HepG2 (cell line): ENCODE results near the gene IL1A. TPM values are rescaled to one million over a fixed set of nuclear protein-coding genes. Genes with fewer than 3 reads are reported as not detected.

Experiments
- AFF4 ChIP-seq: sonication (generic); formaldehyde crosslinking; IDR thresholded peaks from 2 replicates; pipeline ENCODE4 v1.4.0; 2020; ENCODE audit warnings: missing genetic modification reagents
- BHLHE40 ChIP-seq: IDR thresholded peaks from 2 replicates; pipeline ENCODE4 v1.6.1; 2011; ENCODE audit warnings: low read length, improper control_type of control experiment
- FOXC1 ChIP-seq: sonication (generic); formaldehyde crosslinking; IDR thresholded peaks from 2 replicates; pipeline ENCODE4 v1.8.0; 2022; ENCODE audit warnings: mild to moderate bottlenecking, missing genetic modification reagents, borderline replicate concordance
- GATAD2A ChIP-seq: IDR thresholded peaks from 2 replicates; pipeline ENCODE4 v1.6.1; 2016
- HNRNPK ChIP-seq: fragments of 200-400 bp; formaldehyde crosslinking; IDR thresholded peaks from 2 replicates; pipeline ENCODE4 v1.6.1; 2018; ENCODE audit warnings: low read length, low read depth, moderate library complexity, mild to moderate bottlenecking; ENCODE audit not compliant: poor library complexity, severe bottlenecking
- IRX3 ChIP-seq: sonication (generic); formaldehyde crosslinking; IDR thresholded peaks from 2 replicates; pipeline ENCODE4 v1.8.1; 2023; ENCODE audit warnings: mild to moderate bottlenecking, low read depth, missing genetic modification reagents, borderline replicate concordance
- JARID2 ChIP-seq: sonication (generic); formaldehyde crosslinking; IDR thresholded peaks from 2 replicates; pipeline ENCODE4 v1.8.1; 2023; ENCODE audit warnings: missing genetic modification reagents, inconsistent platforms; ENCODE audit not compliant: insufficient replicate concordance
- MAX ChIP-seq: IDR thresholded peaks from 2 replicates; pipeline ENCODE4 v1.6.1; 2012; ENCODE audit warnings: inconsistent platforms
- MEIS2 ChIP-seq: sonication (generic); formaldehyde crosslinking; IDR thresholded peaks from 2 replicates; pipeline ENCODE4 v1.9.0; 2021; ENCODE audit warnings: mild to moderate bottlenecking, missing genetic modification reagents
- MYNN ChIP-seq: sonication (generic); formaldehyde crosslinking; IDR thresholded peaks from 2 replicates; pipeline ENCODE4 v1.4.0; 2020; ENCODE audit warnings: mild to moderate bottlenecking, low read depth, missing genetic modification reagents
- NBN ChIP-seq: fragments of 450-650 bp; conservative IDR thresholded peaks from 2 replicates; pipeline ENCODE4 v1.6.1; 2017
- SMARCC2 ChIP-seq: fragments of 450-650 bp; IDR thresholded peaks from 2 replicates; pipeline ENCODE4 v1.6.1; 2017; ENCODE audit warnings: antibody characterized with exemption, mild to moderate bottlenecking
- SNAPC2 ChIP-seq: sonication (generic); formaldehyde crosslinking; IDR thresholded peaks from 2 replicates; pipeline ENCODE4 v1.8.1; 2022; ENCODE audit warnings: mild to moderate bottlenecking, missing genetic modification reagents
- SYNCRIP ChIP-seq: fragments of 200-400 bp; formaldehyde crosslinking; IDR thresholded peaks from 2 replicates; pipeline ENCODE4 v1.6.1; 2018; ENCODE audit warnings: mild to moderate bottlenecking, low read depth, low read length; ENCODE audit not compliant: insufficient read depth
- TIGD3 ChIP-seq: sonication (generic); formaldehyde crosslinking; IDR thresholded peaks from 2 replicates; pipeline ENCODE4 v1.5.1; 2020; ENCODE audit warnings: mild to moderate bottlenecking, missing genetic modification reagents, borderline replicate concordance
- ZBTB34 ChIP-seq: sonication (generic); formaldehyde crosslinking; IDR thresholded peaks from 2 replicates; pipeline ENCODE4 v1.8.0; 2022; ENCODE audit warnings: mild to moderate bottlenecking, missing genetic modification reagents
- ZNF160 ChIP-seq: sonication (generic); formaldehyde crosslinking; IDR thresholded peaks from 2 replicates; pipeline ENCODE4 v1.8.0; 2022; ENCODE audit warnings: mild to moderate bottlenecking, inconsistent platforms, missing genetic modification reagents
- ZNF501 ChIP-seq: sonication (generic); formaldehyde crosslinking; IDR thresholded peaks from 2 replicates; pipeline ENCODE4 v1.5.1; 2020; ENCODE audit warnings: mild to moderate bottlenecking, moderate library complexity, missing genetic modification reagents
- ZNF619 ChIP-seq: sonication (generic); formaldehyde crosslinking; IDR thresholded peaks from 2 replicates; pipeline ENCODE4 v1.4.0; 2020; ENCODE audit warnings: mild to moderate bottlenecking, missing genetic modification reagents
- ZNF770 ChIP-seq: sonication (generic); formaldehyde crosslinking; IDR thresholded peaks from 2 replicates; pipeline ENCODE4 v1.5.0; 2020; ENCODE audit warnings: mild to moderate bottlenecking, missing genetic modification reagents
- ZNF772 ChIP-seq: sonication (generic); formaldehyde crosslinking; IDR thresholded peaks from 2 replicates; pipeline ENCODE4 v1.5.0; 2020; ENCODE audit warnings: mild to moderate bottlenecking, missing genetic modification reagents
- ZNF788 ChIP-seq: sonication (generic); formaldehyde crosslinking; IDR thresholded peaks from 2 replicates; pipeline ENCODE4 v1.5.0; 2020; ENCODE audit warnings: mild to moderate bottlenecking, missing genetic modification reagents, borderline replicate concordance
- polyA plus RNA-seq, 8 experiments: library from polyadenylated mRNA; depleted of rRNA in 3 of 8; stranded (reverse) in 7 of 8; unstranded in 1 of 8; fragments of >200 nt; fragmentation: Illumina TruSeq in 4 of 8; extraction: Trizol in 4 of 8; gene quantifications; 2 replicates each; pipeline versions ENCODE4 v1.2.1 to v1.2.3, GENCODE V29; 2011 to 2016; ENCODE audit warnings: low read depth in 4 of 8, missing spikeins in 1 of 8, mixed read lengths in 1 of 8; ENCODE audit not compliant: insufficient read depth in 1 of 8
- total RNA-seq, 5 experiments: library from RNA; depleted of rRNA; stranded (reverse); fragments of >200 nt; fragmentation: Illumina TruSeq; extraction: Trizol; gene quantifications; 2 replicates each; pipeline ENCODE4 v1.2.3, GENCODE V29; 2016; ENCODE audit warnings: low read depth in 1 of 5

The IL1A gene
- total and polyA plus RNA-seq, 2 of the 13 experiments (the other 11 are each of a cell fraction or from before 2014, with no cell fraction given), result not detected

- no peak for TF ChIP-seq TIGD3
- no peak for TF ChIP-seq SYNCRIP
- no peak for TF ChIP-seq HNRNPK
- no peak for TF ChIP-seq ZNF772 (CRISPR knock-in tag)
- TF ChIP-seq ZNF788 (CRISPR knock-in tag), result no peak
- 0 out of 2 replicates have a peak, but pooled peaks have one; percentile 4 for TF ChIP-seq ZNF501
- peak; percentile 73; the same call in 1 of the 2 replicates for TF ChIP-seq FOXC1 (CRISPR knock-in tag)
- TF ChIP-seq MYNN (CRISPR knock-in tag), result no peak
- TF ChIP-seq MEIS2 (CRISPR knock-in tag), result no peak
- no peak for TF ChIP-seq ZNF770 (CRISPR knock-in tag)
- peak; percentile 29; the same call in 1 of the 2 replicates for TF ChIP-seq GATAD2A (CRISPR knock-in tag)
- no peak for TF ChIP-seq SMARCC2
- TF ChIP-seq BHLHE40, result no peak
- no peak for TF ChIP-seq ZBTB34 (CRISPR knock-in tag)
- 0 out of 2 replicates have a peak, but pooled peaks have one; percentile 73 for TF ChIP-seq ZNF619 (CRISPR knock-in tag)
- no peak for TF ChIP-seq AFF4 (CRISPR knock-in tag)
- no peak for TF ChIP-seq SNAPC2 (CRISPR knock-in tag)
- TF ChIP-seq NBN, result no peak
- no peak for TF ChIP-seq JARID2 (CRISPR knock-in tag)
- TF ChIP-seq ZNF160, result no peak
- TF ChIP-seq MAX, result 0 out of 2 replicates have a peak, but pooled peaks have one; percentile 18
- TF ChIP-seq IRX3, result no peak
Measured at GRCh38 chr2:112817082-112817689, 32.9 kb upstream of the IL1A start (continued).
